SK-N-SH (cell line): Measurements from ENCODE around the gene CIDEA.

Experiments
- ELF1 ChIP-seq: IDR thresholded peaks from 2 replicates; pipeline ENCODE4 v1.4.0; 2012
- EP300 ChIP-seq, 2 experiments: IDR thresholded peaks; 2 replicates each; pipeline versions ENCODE4 v1.4.0 to v1.6.1; 2012; ENCODE audit warnings: borderline replicate concordance in 1 of 2, low read depth in 1 of 2, low read length in 1 of 2
- MXI1 ChIP-seq: IDR thresholded peaks from 2 replicates; pipeline ENCODE4 v1.6.1; 2012; ENCODE audit warnings: mild to moderate bottlenecking, low read depth, low read length, improper control_type of control experiment
- POLR2AphosphoS5 ChIP-seq: IDR thresholded peaks from 2 replicates; pipeline ENCODE4 v1.6.1; 2012; ENCODE audit warnings: low read depth, low read length
- SMC3 ChIP-seq: IDR thresholded peaks from 2 replicates; pipeline ENCODE4 v1.6.1; 2012; ENCODE audit warnings: low read depth, low read length, improper control_type of control experiment
- TF ChIP-seq, protein P1 (sequence below): fragments of 200-600 bp; sonication (generic); IDR thresholded peaks from 2 replicates; pipeline ENCODE4 v1.6.1; 2017; ENCODE audit warnings: antibody characterized with exemption, mild to moderate bottlenecking, moderate library complexity
- TF ChIP-seq, protein P2 (sequence below): IDR thresholded peaks from 2 replicates; pipeline ENCODE4; 2012
- TF ChIP-seq, protein P3 (sequence below): IDR thresholded peaks from 2 replicates; pipeline ENCODE4 v1.4.0; 2012; ENCODE audit warnings: low read depth, borderline replicate concordance
- TF ChIP-seq, protein P4 (sequence below): fragments of 150-350 bp; IDR thresholded peaks from 2 replicates; pipeline ENCODE4 v1.6.1; 2017; ENCODE audit warnings: antibody characterized with exemption, low read length, low read depth, borderline replicate concordance

GRCh38 chr18:12290086-12290485 is 35.9 kb downstream of the CIDEA start:
- no peak for TF ChIP-seq MXI1
- TF ChIP-seq, protein P1, sequence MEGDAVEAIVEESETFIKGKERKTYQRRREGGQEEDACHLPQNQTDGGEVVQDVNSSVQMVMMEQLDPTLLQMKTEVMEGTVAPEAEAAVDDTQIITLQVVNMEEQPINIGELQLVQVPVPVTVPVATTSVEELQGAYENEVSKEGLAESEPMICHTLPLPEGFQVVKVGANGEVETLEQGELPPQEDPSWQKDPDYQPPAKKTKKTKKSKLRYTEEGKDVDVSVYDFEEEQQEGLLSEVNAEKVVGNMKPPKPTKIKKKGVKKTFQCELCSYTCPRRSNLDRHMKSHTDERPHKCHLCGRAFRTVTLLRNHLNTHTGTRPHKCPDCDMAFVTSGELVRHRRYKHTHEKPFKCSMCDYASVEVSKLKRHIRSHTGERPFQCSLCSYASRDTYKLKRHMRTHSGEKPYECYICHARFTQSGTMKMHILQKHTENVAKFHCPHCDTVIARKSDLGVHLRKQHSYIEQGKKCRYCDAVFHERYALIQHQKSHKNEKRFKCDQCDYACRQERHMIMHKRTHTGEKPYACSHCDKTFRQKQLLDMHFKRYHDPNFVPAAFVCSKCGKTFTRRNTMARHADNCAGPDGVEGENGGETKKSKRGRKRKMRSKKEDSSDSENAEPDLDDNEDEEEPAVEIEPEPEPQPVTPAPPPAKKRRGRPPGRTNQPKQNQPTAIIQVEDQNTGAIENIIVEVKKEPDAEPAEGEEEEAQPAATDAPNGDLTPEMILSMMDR: no peak
- TF ChIP-seq, protein P2, sequence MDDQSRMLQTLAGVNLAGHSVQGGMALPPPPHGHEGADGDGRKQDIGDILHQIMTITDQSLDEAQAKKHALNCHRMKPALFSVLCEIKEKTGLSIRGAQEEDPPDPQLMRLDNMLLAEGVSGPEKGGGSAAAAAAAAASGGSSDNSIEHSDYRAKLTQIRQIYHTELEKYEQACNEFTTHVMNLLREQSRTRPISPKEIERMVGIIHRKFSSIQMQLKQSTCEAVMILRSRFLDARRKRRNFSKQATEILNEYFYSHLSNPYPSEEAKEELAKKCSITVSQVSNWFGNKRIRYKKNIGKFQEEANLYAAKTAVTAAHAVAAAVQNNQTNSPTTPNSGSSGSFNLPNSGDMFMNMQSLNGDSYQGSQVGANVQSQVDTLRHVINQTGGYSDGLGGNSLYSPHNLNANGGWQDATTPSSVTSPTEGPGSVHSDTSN: no peak
- TF ChIP-seq, protein P3, sequence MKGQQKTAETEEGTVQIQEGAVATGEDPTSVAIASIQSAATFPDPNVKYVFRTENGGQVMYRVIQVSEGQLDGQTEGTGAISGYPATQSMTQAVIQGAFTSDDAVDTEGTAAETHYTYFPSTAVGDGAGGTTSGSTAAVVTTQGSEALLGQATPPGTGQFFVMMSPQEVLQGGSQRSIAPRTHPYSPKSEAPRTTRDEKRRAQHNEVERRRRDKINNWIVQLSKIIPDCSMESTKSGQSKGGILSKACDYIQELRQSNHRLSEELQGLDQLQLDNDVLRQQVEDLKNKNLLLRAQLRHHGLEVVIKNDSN: no peak
- TF ChIP-seq EP300 (IDR thresholded peaks at IDR 0.05; ENCODE audit: borderline replicate concordance in 1 of 2, low read depth in 1 of 2, low read length in 1 of 2): no peak
- TF ChIP-seq, protein P4, sequence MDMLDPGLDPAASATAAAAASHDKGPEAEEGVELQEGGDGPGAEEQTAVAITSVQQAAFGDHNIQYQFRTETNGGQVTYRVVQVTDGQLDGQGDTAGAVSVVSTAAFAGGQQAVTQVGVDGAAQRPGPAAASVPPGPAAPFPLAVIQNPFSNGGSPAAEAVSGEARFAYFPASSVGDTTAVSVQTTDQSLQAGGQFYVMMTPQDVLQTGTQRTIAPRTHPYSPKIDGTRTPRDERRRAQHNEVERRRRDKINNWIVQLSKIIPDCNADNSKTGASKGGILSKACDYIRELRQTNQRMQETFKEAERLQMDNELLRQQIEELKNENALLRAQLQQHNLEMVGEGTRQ: no peak
- TF ChIP-seq POLR2AphosphoS5: no peak
- no peak for TF ChIP-seq SMC3
- no peak for TF ChIP-seq ELF1
